ENCODE measurements around the gene SZT2. TPM values are rescaled to one million over a fixed set of nuclear protein-coding genes. Genes with fewer than 3 reads are reported as not detected.

SZT2 gene
- total RNA-seq, 2 donors from 2014 or later: 25.9 to 61.6 TPM

- no peak overlapping the region for H3K4me3 ChIP-seq
- WGBS, 2 donors: 93 to 94% methylated on average over 15 to 16 of the region's 16 CpGs
- peaks cover 5% of the 10 kb centered on the region for H3K4me1 ChIP-seq
- no peak overlapping the region for H3K27ac ChIP-seq
- intact Hi-C loops (cut with DNase I): no loop called here
- ATAC-seq: no peak
- DNase-seq: peak in 2 of 4 donors; percentile 7 to 10
- peaks cover 0 to 23% of the 10 kb centered on the region in 2 donors for H3K36me3 ChIP-seq (replicated peaks in 1 of 2; ENCODE audit: insufficient read depth in 1 of 2, low read depth in 2 of 2)
- H3K9me3 ChIP-seq: no peaks in the 10 kb centered on the region
- H3K27me3 ChIP-seq: no peaks in the 10 kb centered on the region
- TF ChIP-seq POLR2A (IDR thresholded peaks at IDR 0.05): no peak
- TF ChIP-seq CTCF (IDR thresholded peaks at IDR 0.05): no peak
Observed at GRCh38 chr1:43443197-43443946, 53.7 kb downstream of the SZT2 start.

GRCh38 chr1:43444151-43444828 lies 54.6 kb downstream of the SZT2 start:
- H3K27me3 ChIP-seq: no peaks in the 10 kb centered on the region
- no peak overlapping the region for H3K4me3 ChIP-seq
- intact Hi-C loops (cut with DNase I): no loop called here
- DNase-seq (peak in 2 of 4 donors; percentile 6 to 7), ATAC-seq (no peak)
- peaks cover 7% of the 10 kb centered on the region for H3K4me1 ChIP-seq
- peaks cover 0 to 28% of the 10 kb centered on the region in 2 donors for H3K36me3 ChIP-seq (replicated peaks in 1 of 2; ENCODE audit: insufficient read depth in 1 of 2, low read depth in 2 of 2)
- no peak overlapping the region for H3K27ac ChIP-seq
- H3K9me3 ChIP-seq: no peaks in the 10 kb centered on the region
- no peak for TF ChIP-seq CTCF (IDR thresholded peaks at IDR 0.05)
- TF ChIP-seq POLR2A (IDR thresholded peaks at IDR 0.05): no peak
- 92 to 93% methylated on average over 13 of the region's 13 CpGs for WGBS, 2 donors

- intact Hi-C loops (cut with DNase I): no loop called here
- ATAC-seq: no peak
- Histone ChIP-seq H3K4me1 (peaks cover 7% of the 10 kb centered on the region), H3K27me3 (no peaks in the 10 kb centered on the region), H3K9me3 (no peaks in the 10 kb centered on the region), H3K4me3 (no peak overlapping the region), H3K27ac (no peak overlapping the region), H3K36me3 (replicated peaks in 1 of 2; ENCODE audit: insufficient read depth in 1 of 2, low read depth in 2 of 2) (peaks cover 0 to 29% of the 10 kb centered on the region in 2 donors)
- peak in 2 of 4 donors; percentile 10 to 14 for DNase-seq
- TF ChIP-seq POLR2A (IDR thresholded peaks at IDR 0.05): no peak
- TF ChIP-seq CTCF (IDR thresholded peaks at IDR 0.05): no peak
- WGBS, 2 donors: 71 to 100% methylated on average over 1 of the region's 1 CpG
Observed at GRCh38 chr1:43444836-43445235, 55.1 kb downstream of the SZT2 start.

- Histone ChIP-seq H3K4me1 (peaks cover 7% of the 10 kb centered on the region), H3K9me3 (no peaks in the 10 kb centered on the region), H3K4me3 (no peak overlapping the region), H3K27me3 (no peaks in the 10 kb centered on the region), H3K27ac (no peak overlapping the region), H3K36me3 (replicated peaks in 1 of 2; ENCODE audit: insufficient read depth in 1 of 2, low read depth in 2 of 2) (peaks cover 3 to 30% of the 10 kb centered on the region in 2 donors)
- ATAC-seq (no peak), DNase-seq (no peak)
- WGBS, 2 donors: 88% methylated on average over 9 to 10 of the region's 10 CpGs
- intact Hi-C loops (cut with DNase I): no loop called here
- TF ChIP-seq POLR2A (IDR thresholded peaks at IDR 0.05) (no peak), CTCF (IDR thresholded peaks at IDR 0.05) (no peak)
Observed at GRCh38 chr1:43445606-43446387, 56.1 kb downstream of the SZT2 start.
